Measurements from ENCODE around the gene ARHGEF25.
"Not testable (repeated sequence)": the region's sequence is repeated elsewhere in the genome, so short reads cannot be mapped to it uniquely, and the experiment has no call there.

The ARHGEF25 gene

GRCh38 chr12:57623385-57623784 is 12.2 kb downstream of the ARHGEF25 start:
- no peak for DNase-seq

- no peak for DNase-seq
These were observed 12.7 kb downstream of the ARHGEF25 start for GRCh38 chr12:57623811-57624390.

GRCh38 chr12:57624441-57625220 is 13.4 kb downstream of the ARHGEF25 start:
- DNase-seq = no peak

GRCh38 chr12:57625261-57626032 is 14.2 kb downstream of the ARHGEF25 start:
- DNase-seq = no peak

GRCh38 chr12:57626111-57626920 is 15.1 kb downstream of the ARHGEF25 start:
- DNase-seq = no peak

- DNase-seq = no peak
These were observed 15.7 kb downstream of the ARHGEF25 start for GRCh38 chr12:57626921-57627445.

GRCh38 chr12:57627501-57628279 is 16.5 kb downstream of the ARHGEF25 start:
- peak; percentile 29 for DNase-seq

- no peak for DNase-seq
These were observed 17.3 kb downstream of the ARHGEF25 start for GRCh38 chr12:57628280-57629191.

- no peak for DNase-seq
These were observed 18.7 kb downstream of the ARHGEF25 start for GRCh38 chr12:57629897-57630471.

- no peak for DNase-seq
These were observed 19.7 kb downstream of the ARHGEF25 start for GRCh38 chr12:57630891-57631433.

GRCh38 chr12:57631566-57632072 is 20.4 kb downstream of the ARHGEF25 start:
- DNase-seq = no peak

GRCh38 chr12:57632073-57632957 is 21.1 kb downstream of the ARHGEF25 start:
- peak; percentile 21 for DNase-seq

- peak; percentile 76 for DNase-seq
These were observed 22.0 kb downstream of the ARHGEF25 start, which contains the start of gene B4GALNT1 for GRCh38 chr12:57632958-57633840. Gene B4GALNT1, minus strand, starts transcription at chr12:57633201. Its CDS starts 1,069 bp downstream, at chr12:57632132.

- not testable (repeated sequence) for DNase-seq
These were observed 25.5 kb downstream of the ARHGEF25 start for GRCh38 chr12:57636731-57637130.

GRCh38 chr12:57637364-57637763 is 26.1 kb downstream of the ARHGEF25 start:
- no peak for DNase-seq

GRCh38 chr12:57638096-57638495 is 26.9 kb downstream of the ARHGEF25 start:
- no peak for DNase-seq
